Mucosa of stomach (tissue), 1 donor: ENCODE measurements around the gene IFNA13.
A peak's percentile ranks its signal among the peaks of the same experiment; 100 is the strongest.

Source experiments
- H3K27me3 ChIP-seq: one replicate; pipeline ENCODE4 v1.7.0; 2013; ENCODE audit warnings: mild to moderate bottlenecking, low read length; ENCODE audit not compliant: control insufficient read depth, insufficient read depth
- H3K36me3 ChIP-seq: one replicate; pipeline ENCODE4 v1.7.0; 2013; ENCODE audit warnings: low read length; ENCODE audit not compliant: control insufficient read depth, insufficient read depth
- H3K4me1 ChIP-seq: one replicate; pipeline ENCODE4 v1.7.0; 2013; ENCODE audit warnings: mild to moderate bottlenecking, low read length; ENCODE audit not compliant: control insufficient read depth, insufficient read depth
- H3K4me3 ChIP-seq: one replicate; pipeline ENCODE4 v1.7.0; 2013; ENCODE audit warnings: low read length
- H3K9ac ChIP-seq: one replicate; pipeline ENCODE4 v1.7.0; 2013; ENCODE audit warnings: mild to moderate bottlenecking, low read length, moderate library complexity
- H3K9me3 ChIP-seq: one replicate; pipeline ENCODE4 v1.7.0; 2013; ENCODE audit warnings: mild to moderate bottlenecking, low read length, moderate library complexity; ENCODE audit not compliant: control insufficient read depth
- donor health status: Pancreatic carcinoma.

IFNA13 gene

GRCh38 chr9:21367957-21368356, at the start of gene IFNA13:
Gene IFNA13 (minus strand): TSS chr9:21368057. CDS start chr9:21368010, 47 bp downstream.
- Histone ChIP-seq H3K4me3 (no peak within 1 kb of the TSS), H3K9me3 (no peaks in the 10 kb centered on the region), H3K36me3 (no peaks in the 10 kb centered on the region), H3K4me1 (no peaks in the 10 kb centered on the region), H3K9ac (no peak within 1 kb of the TSS), H3K27me3 (no peaks in the 10 kb centered on the region)

- H3K9ac ChIP-seq, result no peak overlapping the region
- no peaks in the 10 kb centered on the region for H3K4me1 ChIP-seq
- H3K36me3 ChIP-seq, result no peaks in the 10 kb centered on the region
- H3K9me3 ChIP-seq, result no peaks in the 10 kb centered on the region
- no peaks in the 10 kb centered on the region for H3K27me3 ChIP-seq
- no peak overlapping the region for H3K4me3 ChIP-seq
Measured at GRCh38 chr9:21415493-21416267, 47.8 kb upstream of the IFNA13 start.

GRCh38 chr9:21414220-21414940, 46.5 kb upstream of the IFNA13 start:
- Histone ChIP-seq H3K27me3 (peaks cover 4% of the 10 kb centered on the region), H3K4me1 (no peaks in the 10 kb centered on the region), H3K9me3 (no peaks in the 10 kb centered on the region), H3K4me3 (no peak overlapping the region), H3K9ac (no peak overlapping the region), H3K36me3 (no peaks in the 10 kb centered on the region)

- Histone ChIP-seq H3K27me3 (peaks cover 5% of the 10 kb centered on the region), H3K4me1 (no peaks in the 10 kb centered on the region), H3K9ac (no peak overlapping the region), H3K9me3 (no peaks in the 10 kb centered on the region), H3K4me3 (no peak overlapping the region), H3K36me3 (no peaks in the 10 kb centered on the region)
Measured at GRCh38 chr9:21413624-21414023, 45.8 kb upstream of the IFNA13 start.

- Histone ChIP-seq H3K4me1 (no peaks in the 10 kb centered on the region), H3K9ac (no peak overlapping the region), H3K4me3 (no peak overlapping the region), H3K9me3 (no peaks in the 10 kb centered on the region), H3K36me3 (no peaks in the 10 kb centered on the region), H3K27me3 (peaks cover 5% of the 10 kb centered on the region)
Measured at GRCh38 chr9:21413151-21413550, 45.3 kb upstream of the IFNA13 start.

- Histone ChIP-seq H3K27me3 (peaks cover 5% of the 10 kb centered on the region), H3K4me3 (no peak overlapping the region), H3K9ac (no peak overlapping the region), H3K4me1 (no peaks in the 10 kb centered on the region), H3K9me3 (no peaks in the 10 kb centered on the region), H3K36me3 (no peaks in the 10 kb centered on the region)
Measured at GRCh38 chr9:21412107-21412506, 44.2 kb upstream of the IFNA13 start.

- H3K9me3 ChIP-seq, result no peaks in the 10 kb centered on the region
- H3K36me3 ChIP-seq, result no peaks in the 10 kb centered on the region
- no peaks in the 10 kb centered on the region for H3K4me1 ChIP-seq
- no peak within 1 kb of the TSS for H3K4me3 ChIP-seq
- peaks cover 11% of the 10 kb centered on the region for H3K27me3 ChIP-seq
- no peak within 1 kb of the TSS for H3K9ac ChIP-seq
Measured at GRCh38 chr9:21408817-21409216, 41.0 kb upstream of the IFNA13 start, which contains the start of gene IFNA8. Gene IFNA8 (plus strand): TSS chr9:21409117. CDS start chr9:21409177, 60 bp downstream.

GRCh38 chr9:21404146-21404545, 36.3 kb upstream of the IFNA13 start:
- Histone ChIP-seq H3K36me3 (no peaks in the 10 kb centered on the region), H3K4me3 (no peak overlapping the region), H3K9ac (no peak overlapping the region), H3K9me3 (no peaks in the 10 kb centered on the region), H3K4me1 (peaks cover 9% of the 10 kb centered on the region), H3K27me3 (peaks cover 32% of the 10 kb centered on the region)

GRCh38 chr9:21402386-21403251, 34.8 kb upstream of the IFNA13 start:
- Histone ChIP-seq H3K4me3 (peak overlapping the region; percentile 56), H3K36me3 (no peaks in the 10 kb centered on the region), H3K9me3 (no peaks in the 10 kb centered on the region), H3K27me3 (peaks cover 39% of the 10 kb centered on the region), H3K4me1 (peaks cover 9% of the 10 kb centered on the region), H3K9ac (peak overlapping the region; percentile 43)

- H3K27me3 ChIP-seq, result peaks cover 51% of the 10 kb centered on the region
- no peak overlapping the region for H3K4me3 ChIP-seq
- no peaks in the 10 kb centered on the region for H3K9me3 ChIP-seq
- H3K4me1 ChIP-seq, result peaks cover 9% of the 10 kb centered on the region
- no peaks in the 10 kb centered on the region for H3K36me3 ChIP-seq
- no peak overlapping the region for H3K9ac ChIP-seq
Measured at GRCh38 chr9:21399956-21400355, 32.1 kb upstream of the IFNA13 start.

GRCh38 chr9:21398955-21399489, 31.2 kb upstream of the IFNA13 start:
- Histone ChIP-seq H3K27me3 (peaks cover 48% of the 10 kb centered on the region), H3K4me3 (no peak overlapping the region), H3K9me3 (no peaks in the 10 kb centered on the region), H3K36me3 (no peaks in the 10 kb centered on the region), H3K4me1 (peaks cover 9% of the 10 kb centered on the region), H3K9ac (no peak overlapping the region)
